ENCODE measurements around the gene C5AR2. TPM values are rescaled to one million over a fixed set of nuclear protein-coding genes. Genes with fewer than 3 reads are reported as not detected.
"Not testable (repeated sequence)": the region's sequence is repeated elsewhere in the genome, so short reads cannot be mapped to it uniquely, and the experiment has no call there.

The C5AR2 gene
- total RNA-seq, 1 experiment from 2014 or later, result 0.22 TPM

DNA sequence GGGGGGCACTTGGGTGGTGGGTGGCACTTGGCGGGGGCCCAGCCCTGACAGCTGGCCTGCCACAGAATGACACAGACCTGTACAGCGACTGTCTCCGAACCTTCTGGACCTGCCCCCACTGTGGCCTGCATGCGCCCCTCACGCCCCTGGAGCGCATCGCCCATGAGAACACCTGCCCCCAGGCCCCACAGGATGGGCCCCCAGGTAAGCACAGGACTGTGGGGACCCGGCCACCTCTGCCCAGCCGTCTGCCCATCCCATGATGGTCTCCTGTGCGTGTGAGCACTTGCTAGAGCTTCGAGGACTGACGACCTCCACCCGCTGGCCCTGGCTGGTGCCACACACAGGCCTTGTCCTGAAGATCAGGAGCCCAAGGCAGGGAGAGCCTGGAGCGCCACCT lies 49.1 kb downstream of the C5AR2 start (continued):
- TF ChIP-seq, protein P1, sequence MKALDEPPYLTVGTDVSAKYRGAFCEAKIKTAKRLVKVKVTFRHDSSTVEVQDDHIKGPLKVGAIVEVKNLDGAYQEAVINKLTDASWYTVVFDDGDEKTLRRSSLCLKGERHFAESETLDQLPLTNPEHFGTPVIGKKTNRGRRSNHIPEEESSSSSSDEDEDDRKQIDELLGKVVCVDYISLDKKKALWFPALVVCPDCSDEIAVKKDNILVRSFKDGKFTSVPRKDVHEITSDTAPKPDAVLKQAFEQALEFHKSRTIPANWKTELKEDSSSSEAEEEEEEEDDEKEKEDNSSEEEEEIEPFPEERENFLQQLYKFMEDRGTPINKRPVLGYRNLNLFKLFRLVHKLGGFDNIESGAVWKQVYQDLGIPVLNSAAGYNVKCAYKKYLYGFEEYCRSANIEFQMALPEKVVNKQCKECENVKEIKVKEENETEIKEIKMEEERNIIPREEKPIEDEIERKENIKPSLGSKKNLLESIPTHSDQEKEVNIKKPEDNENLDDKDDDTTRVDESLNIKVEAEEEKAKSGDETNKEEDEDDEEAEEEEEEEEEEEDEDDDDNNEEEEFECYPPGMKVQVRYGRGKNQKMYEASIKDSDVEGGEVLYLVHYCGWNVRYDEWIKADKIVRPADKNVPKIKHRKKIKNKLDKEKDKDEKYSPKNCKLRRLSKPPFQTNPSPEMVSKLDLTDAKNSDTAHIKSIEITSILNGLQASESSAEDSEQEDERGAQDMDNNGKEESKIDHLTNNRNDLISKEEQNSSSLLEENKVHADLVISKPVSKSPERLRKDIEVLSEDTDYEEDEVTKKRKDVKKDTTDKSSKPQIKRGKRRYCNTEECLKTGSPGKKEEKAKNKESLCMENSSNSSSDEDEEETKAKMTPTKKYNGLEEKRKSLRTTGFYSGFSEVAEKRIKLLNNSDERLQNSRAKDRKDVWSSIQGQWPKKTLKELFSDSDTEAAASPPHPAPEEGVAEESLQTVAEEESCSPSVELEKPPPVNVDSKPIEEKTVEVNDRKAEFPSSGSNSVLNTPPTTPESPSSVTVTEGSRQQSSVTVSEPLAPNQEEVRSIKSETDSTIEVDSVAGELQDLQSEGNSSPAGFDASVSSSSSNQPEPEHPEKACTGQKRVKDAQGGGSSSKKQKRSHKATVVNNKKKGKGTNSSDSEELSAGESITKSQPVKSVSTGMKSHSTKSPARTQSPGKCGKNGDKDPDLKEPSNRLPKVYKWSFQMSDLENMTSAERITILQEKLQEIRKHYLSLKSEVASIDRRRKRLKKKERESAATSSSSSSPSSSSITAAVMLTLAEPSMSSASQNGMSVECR (CRISPR knock-in tag; IDR thresholded peaks at IDR 0.05; ENCODE audit: borderline replicate concordance), result no peak

GRCh38 chr19:47381653-47382279 lies 49.8 kb downstream of the C5AR2 start:
- ATAC-seq (no peak), DNase-seq (ENCODE audit: low spot score) (no peak)
- TF ChIP-seq, protein P2, sequence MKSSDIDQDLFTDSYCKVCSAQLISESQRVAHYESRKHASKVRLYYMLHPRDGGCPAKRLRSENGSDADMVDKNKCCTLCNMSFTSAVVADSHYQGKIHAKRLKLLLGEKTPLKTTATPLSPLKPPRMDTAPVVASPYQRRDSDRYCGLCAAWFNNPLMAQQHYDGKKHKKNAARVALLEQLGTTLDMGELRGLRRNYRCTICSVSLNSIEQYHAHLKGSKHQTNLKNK (CRISPR knock-in tag; IDR thresholded peaks at IDR 0.05), result no peak
- TF ChIP-seq ZNF425 (CRISPR knock-in tag; conservative IDR thresholded peaks at IDR 0.05), result no peak
- TF ChIP-seq MXD4 (CRISPR knock-in tag; IDR thresholded peaks at IDR 0.05; ENCODE audit: borderline replicate concordance), result no peak
- TF ChIP-seq NFATC4 (CRISPR knock-in tag; IDR thresholded peaks at IDR 0.05), result no peak
- no peak for TF ChIP-seq CBFB (CRISPR knock-in tag; IDR thresholded peaks at IDR 0.05; ENCODE audit: low read depth)
- no peak for TF ChIP-seq CTCF (IDR thresholded peaks at IDR 0.05)
- no peak for TF ChIP-seq PRRX2 (CRISPR knock-in tag; IDR thresholded peaks at IDR 0.05)
- no peak for TF ChIP-seq FOXK1 (CRISPR knock-in tag; IDR thresholded peaks at IDR 0.05)
- no peak for TF ChIP-seq HMGA2 (CRISPR knock-in tag; IDR thresholded peaks at IDR 0.05)
- TF ChIP-seq ZNF396 (CRISPR knock-in tag; IDR thresholded peaks at IDR 0.05; ENCODE audit: borderline replicate concordance), result no peak
- CTCF ChIA-PET, result interaction anchor here (1.3 to 4.6 kb wide), 2 partner anchors 9 to 47 kb away, joined by 6 to 29 read pairs; no protein-coding TSS in a partner anchor
- POLR2A ChIA-PET, result interaction anchor here (1.6 kb wide), 1 partner anchor 10 kb away, joined by 6 read pairs; no protein-coding TSS in a partner anchor
- Mint-ChIP-seq H3K27ac (no peak overlapping the region), H3K9me3 (no peaks in the 10 kb centered on the region), H3K4me1 (peaks cover 7% of the 10 kb centered on the region; the same call in 1 of the 2 replicates), H3K4me3 (no peak overlapping the region), H3K27me3 (ENCODE audit: low read depth) (no peaks in the 10 kb centered on the region), H3K36me3 (peaks cover 33% of the 10 kb centered on the region)

- POLR2A ChIA-PET; DNase-seq (ENCODE audit: low spot score); H3K9me3 Mint-ChIP-seq; H3K4me1 Mint-ChIP-seq; ATAC-seq; H3K4me3 Mint-ChIP-seq; H3K27me3 Mint-ChIP-seq (ENCODE audit: low read depth); H3K27ac Mint-ChIP-seq: not testable (repeated sequence)
- TF ChIP-seq ZNF121 (CRISPR knock-in tag; IDR thresholded peaks at IDR 0.05), result 0 out of 2 replicates have a peak, but pooled peaks have one; percentile 61
- H3K36me3 Mint-ChIP-seq, result peaks cover 21% of the 10 kb centered on the region
- CTCF ChIA-PET, result interaction anchor here (0.6 to 4.6 kb wide), 3 partner anchors 7 to 273 kb away, joined by 4 to 29 read pairs (median 9); partner anchors contain the start of gene DHX34
These were observed 51.9 kb downstream of the C5AR2 start for GRCh38 chr19:47383890-47384289.

All from WTC11 (cell line).